NCI-H526 (cell line): ENCODE results near the gene PDE10A.

ENCODE experiments used
- DNase-seq, 2 experiments: peaks; one replicate each; lab custom pipeline; 2025; lab: John Stamatoyannopoulos, UW

Gene PDE10A

DNA sequence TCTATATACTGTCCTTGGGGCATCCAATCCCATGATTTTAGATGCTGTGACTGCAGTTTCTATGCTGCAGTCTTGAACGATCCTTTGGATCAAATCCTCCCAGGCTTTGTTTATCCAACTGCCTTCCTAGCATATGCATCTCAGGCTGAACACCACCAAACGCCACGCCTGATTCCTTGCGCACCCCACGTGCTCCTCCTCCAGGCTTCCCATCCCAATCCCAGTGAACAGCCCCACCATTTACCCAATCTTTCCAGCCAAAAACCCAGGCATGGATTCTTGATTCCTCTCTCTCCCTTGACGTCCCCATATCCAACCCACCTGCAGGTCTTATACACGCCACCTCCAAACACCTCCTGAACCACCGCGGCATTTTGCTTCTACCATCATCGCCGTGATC, 7.8 kb downstream of the PDE10A start:
- DNase-seq = no peak

DNA sequence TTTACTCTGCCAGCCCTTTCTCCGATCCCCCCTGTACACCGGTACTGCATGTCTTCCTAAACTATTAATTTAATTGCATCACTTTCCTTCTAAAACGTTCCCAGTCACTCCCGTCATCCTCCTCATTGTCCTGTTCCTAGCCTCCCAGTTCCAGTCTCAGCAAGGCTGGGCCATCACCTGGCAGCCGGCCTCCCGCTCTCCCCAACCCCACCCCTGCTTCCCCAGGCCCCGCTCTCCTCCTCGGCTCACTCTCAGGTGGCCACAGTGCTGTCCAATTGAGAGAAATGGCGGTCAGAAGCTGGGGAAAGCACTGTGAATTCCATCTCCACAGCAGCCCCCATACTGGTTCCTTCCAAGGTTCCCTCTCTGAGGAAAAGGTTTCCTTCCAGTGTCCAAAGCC, 8.9 kb downstream of the PDE10A start:
- no peak for DNase-seq

DNA sequence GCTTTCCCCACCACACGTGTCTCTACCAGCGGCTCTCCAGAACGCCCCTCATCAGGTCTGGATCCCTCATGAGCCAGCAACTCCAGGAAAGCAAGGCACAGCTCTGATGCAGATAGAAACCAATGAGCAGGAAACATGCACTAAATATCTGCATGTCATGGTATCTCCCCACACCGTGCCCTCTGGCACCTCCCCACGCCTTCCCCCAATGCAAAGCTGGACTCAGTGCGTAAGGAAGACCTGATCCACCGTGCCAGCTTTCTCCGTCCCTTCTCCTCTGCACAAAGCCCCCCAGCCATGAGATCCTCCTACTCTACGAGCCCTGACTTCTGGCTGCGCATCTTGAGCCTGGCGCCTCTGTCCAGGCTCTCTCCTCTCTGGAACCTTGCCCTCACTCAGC, 9.4 kb downstream of the PDE10A start:
- DNase-seq = no peak

DNA sequence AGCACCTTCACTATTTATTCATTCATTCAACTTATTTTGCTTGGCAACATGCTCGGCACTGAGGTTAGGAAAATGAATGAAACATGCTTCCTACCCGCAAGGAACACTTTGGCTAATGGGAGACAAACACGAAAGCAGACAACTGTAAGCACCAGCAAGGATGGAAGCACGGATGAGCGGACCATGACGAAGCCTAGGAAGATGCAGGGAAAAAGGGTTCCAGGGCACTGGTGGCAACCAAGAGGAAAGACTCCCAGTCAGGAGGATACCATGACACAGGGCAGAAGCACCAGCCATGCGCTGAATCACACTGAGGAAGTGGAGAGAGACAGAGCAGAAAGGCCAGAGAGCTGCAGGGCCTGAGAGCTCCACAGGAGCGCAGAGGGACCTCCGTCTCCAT, 9.8 kb downstream of the PDE10A start:
- DNase-seq = no peak

DNA sequence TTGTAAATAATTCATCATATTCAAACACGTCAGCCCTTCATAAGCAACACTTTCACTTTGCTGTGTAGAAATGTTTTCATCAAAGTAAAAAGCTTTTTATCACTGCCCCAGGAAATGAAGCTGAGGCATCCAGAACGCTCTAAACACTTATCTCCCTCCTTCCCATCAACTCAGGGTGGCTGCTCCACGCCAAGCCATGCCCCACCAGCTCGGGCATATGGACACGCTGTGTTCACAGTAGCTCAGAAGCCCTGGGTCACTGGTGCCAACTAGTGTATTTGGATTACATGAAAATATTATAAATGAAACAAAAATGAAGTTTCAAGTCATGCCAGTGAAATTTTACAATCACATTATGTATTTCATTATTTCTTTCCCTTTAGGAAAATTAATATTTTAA, 10.3 kb downstream of the PDE10A start:
- no peak for DNase-seq

DNA sequence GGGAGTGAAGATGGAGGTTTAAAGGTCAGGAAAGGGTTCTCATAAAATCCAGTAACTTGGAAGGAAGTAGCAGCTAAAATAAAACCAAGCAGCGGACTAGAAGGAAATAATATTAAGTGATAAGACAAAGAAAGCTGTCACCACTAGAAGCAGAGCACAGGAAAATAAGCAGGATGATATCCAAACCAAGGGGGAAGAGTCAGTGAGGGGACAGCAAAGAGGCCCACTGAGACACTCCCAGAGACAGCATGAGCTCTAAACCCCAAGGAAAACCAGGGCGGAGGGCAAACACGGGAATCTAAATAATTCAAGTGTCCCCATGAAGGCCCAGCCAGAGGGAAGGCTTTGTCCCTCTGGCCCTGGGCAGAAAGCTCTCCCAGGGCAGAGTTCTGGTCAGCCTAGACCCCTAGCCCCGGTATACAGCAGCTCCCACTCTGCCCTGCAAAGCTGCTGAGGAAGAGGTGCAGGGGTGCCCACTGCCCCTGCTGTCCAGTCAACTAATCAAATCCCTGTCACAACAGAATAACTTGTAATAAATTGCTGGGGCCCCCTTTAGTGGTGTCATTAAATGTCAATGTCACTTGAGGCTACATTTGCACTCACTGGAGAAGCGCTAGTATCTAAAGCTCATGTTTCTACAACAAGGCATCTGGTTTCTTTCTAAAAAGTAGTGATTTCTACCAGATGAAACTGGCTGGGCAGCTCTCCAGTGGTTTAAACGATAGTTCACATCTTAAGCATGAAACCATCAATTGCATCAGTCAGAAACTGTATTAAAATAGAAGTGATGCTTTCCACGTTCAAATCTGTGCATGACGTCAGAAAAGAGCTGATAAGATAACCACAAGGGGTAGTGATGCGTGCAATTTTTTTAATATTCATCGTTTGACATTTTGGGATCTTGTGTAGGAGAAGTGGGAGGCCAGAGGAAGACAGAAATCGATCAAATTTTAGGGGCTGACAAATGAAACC, 13.6 kb downstream of the PDE10A start:
- DNase-seq = no peak

DNA sequence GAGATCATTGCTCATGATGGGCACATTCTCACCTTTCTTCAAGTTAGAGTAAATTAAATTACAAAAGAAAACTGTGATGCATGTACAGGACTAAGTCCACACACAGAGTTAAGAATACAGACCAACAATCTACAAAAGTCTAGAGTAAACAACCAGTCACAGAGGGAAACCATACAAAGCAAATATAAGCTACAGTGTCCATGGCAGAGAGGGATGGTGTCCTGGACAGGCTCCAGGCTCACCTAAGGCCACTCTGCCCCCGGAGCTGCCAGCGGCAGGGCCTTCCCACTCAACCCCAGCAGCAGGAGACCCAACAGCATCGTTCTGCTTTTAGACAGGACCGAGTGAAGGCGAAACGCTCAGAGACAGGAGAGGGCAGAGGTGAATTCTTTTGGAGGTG, 16.0 kb downstream of the PDE10A start:
- no peak for DNase-seq

DNA sequence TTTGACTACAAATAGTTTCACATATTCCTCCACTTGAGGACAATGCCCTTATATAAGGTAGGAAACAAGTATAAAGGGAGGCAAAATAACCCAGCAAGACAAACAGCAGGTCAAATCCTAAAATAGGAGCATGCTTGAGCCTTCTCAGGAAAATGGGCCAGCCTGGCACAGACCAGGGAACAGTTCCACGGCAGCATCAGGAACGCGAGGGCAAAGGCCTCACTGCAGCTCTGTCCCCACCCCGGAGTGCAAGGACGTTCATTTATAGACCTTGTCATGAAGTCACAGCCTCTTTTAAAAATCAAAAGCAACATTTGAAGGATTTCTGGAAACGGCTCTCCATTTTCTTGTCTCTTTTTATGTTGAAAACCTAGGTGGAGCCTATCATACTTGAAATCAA, 17.1 kb downstream of the PDE10A start:
- no peak for DNase-seq

DNA sequence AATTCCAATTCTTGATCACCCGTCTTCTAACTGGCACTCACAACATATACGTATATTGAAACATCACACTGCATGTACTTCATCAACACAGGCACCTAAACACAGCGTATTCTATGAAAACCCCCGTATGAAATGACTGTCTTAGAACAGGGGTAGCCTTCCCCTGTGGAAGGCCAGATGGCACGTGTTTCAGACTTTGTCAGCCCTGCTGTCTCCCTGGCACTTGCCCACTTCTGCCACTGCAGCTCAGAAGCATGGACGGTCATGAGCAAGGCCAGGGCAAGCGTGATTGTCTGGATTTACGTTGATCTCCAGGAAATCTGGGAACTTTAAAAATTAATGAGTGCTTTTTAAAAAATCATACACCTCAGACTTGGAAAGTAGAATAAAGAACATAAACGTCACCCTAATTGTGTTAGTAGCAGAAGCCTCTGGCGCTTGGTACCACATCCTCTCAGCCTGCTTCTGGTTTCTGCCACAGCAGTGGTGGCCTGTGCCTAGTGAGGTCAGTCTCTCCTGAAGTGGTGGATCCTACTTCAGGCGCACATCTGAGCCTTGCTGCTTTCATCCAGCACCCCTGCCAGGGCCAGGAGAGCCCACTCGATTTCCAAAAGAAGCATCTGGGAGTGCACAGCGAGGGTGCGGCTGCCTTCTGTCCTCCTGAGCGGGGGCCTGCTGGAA, 18.3 kb downstream of the PDE10A start:
- DNase-seq = no peak

DNA sequence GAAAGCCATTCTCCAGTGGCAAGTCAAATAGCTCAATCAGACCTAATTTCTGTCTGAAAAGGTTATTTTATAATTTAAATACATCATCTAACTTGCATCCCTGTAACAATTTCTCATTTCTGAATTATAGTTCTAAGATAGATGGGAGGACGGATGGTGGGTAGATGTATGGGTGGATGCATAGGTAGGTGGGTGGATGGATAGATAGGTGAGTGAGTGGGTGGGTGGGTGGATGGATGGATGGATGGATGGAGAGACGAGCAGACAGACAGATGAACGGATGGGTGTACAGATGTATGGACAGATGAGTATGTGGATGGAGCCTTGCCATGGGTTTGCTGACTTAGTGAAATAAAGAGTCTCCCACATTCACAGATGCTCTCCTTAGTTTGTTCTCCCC, 20.0 kb downstream of the PDE10A start:
- no peak for DNase-seq

DNA sequence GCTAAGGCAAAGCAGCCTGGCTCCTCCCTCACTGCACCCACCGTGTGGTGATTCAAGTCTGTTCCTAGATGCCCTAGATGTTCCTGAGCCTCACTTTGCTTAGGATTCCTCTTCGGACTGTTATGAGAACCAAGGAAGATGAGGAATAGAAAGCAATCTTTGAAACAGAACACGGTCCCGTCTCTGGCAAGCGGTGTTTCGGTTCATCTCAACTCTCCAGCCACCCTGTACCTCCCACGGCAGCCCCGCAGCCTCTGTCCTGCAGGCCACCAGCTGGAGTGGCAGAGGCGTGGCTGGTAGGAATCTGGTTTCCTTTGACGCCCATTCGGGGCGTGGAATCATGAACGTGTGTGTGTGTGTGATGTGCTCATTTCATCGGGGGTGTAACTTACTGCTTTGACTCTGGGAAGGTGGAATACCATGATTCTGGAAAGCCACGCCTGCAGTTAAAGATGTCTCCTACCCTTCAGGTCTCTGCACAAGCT, 21.3 kb downstream of the PDE10A start:
- DNase-seq = no peak

DNA sequence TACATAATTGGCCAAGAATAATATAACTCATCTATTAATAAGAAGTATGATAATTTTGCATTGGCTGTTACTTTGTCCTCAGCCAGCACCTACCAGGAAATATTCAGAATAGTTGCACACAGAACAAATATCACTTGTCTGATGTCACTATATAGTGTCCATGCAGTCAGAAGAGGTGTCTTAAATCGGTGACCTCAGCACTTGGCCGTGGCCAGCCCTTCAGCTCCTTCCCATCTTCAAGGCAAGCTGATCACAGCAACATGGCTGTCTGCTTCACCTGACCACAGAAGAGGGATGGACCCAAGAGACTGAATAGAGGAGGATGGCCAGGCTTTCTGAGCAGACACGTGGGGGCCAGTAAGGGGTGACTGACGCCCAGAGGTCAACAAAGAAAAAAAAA, 22.2 kb downstream of the PDE10A start:
- no peak for DNase-seq

DNA sequence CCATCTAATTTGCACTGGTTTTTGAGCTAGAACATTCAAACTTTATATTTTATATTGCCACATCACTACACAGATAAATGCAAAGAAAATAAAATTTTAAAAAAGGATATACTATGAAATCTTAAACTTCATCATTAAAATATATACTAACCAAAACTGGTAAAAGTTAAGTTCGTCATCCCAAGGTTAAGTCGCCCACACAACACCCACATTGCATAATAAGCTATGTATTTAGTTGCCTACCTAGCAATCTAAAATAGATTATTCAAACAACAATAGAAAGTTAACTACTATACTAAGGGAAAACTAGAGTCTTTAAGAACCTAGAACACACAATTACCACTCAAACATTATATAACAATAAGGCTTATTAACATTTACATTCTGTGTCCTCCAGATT, 24.5 kb downstream of the PDE10A start:
- DNase-seq = no peak

DNA sequence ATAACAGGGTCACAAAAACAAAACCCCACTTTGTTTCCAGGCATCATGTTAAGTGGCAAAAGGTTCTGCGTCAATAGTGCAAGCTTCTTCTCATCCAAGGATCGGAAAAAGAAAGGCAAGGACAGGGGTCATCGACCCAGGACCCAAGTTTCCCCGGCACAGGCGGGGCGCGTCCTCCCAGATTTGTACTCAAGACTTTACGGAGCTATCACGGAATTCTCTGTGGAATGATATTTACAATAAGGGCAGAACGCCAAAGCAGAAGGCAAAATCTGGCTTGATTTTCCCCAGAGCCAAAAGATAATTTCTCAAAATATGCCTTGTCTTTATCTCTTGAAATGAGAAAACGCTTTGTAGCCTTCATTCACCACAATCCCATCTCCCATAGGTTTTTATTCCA, 25.5 kb downstream of the PDE10A start:
- no peak for DNase-seq

DNA sequence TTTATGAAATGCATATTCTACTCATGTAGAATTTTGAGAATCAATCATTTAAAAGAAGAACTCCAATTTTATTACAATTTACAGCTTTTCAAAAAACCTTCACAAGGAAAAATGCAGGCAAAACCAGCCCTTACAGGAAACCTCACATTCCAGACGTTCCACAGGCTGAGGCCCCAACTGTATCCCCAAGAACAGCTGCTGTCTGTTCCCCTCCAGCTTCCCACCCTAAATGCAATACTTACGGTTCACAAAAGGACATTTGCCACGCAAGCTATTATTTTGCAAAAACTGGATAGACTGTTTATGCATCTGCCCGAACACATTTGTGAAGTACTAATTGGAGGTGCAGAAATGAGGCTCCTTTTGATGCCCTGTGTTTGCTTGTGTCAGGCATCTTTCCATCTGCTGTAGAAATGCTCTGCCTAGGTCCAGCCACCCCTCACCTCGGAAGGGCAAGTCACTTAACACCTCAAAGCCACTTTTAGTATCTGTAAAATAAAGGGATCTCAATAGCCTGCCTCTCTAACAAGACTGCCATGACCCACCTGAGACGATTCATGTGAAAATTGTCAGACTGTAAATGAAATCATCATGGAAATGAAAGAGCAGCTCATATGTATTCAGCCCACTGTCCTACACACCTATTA, 26.5 kb downstream of the PDE10A start:
- no peak for DNase-seq

DNA sequence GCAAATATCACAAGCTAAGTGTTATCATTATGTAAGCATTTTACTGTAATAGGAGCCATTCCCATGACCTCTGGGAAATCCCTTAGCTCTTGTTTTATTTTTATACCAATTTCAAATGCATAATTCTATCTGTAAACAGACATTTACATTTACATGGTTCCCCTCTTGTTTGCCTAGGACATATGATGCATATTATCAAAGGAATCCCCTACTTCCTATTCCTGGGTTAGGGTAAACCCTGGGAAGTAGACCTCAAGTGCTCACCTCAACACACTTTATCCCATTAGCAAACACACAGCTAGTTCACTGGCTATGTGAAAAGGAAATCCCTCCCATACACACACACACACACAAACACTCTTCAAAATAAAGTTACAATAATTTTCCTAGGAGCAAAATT, 27.1 kb downstream of the PDE10A start:
- DNase-seq = no peak

DNA sequence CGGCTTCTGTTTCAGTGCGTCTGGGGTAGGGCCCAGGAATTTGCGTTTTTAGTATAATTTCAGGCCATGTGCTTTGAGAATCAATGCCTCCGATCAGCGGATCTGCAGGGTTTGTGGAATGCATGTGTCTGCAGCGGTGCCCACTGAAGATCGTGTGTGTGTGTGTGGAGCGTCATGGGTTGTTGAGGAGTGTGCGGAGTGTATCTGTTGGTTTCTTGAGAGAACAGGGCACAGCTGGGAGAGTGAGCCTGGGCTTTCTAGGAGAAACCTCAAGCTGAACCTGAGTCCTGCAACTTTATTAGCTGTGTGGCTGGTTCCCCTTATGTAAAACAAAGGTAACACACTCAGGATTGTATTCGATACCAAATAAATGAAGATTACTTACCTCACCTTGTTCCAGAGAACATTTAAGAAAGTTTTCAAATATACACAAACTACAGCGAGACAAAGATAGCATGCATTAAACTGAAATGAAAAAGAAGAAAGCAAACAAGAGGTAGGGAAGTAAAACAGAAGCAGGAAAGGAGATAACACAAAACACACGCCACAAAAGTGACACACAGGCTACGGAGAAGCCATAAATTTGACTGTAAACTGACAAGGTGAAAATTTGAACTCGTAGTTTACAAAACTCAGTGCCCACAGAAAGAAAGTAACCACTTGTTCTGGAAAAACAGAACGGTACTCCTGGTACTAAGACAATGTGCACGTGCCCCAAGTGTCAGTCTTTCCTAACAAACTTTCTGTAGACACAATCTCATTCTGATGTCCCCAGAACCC, 28.8 kb downstream of the PDE10A start:
- DNase-seq = no peak

DNA sequence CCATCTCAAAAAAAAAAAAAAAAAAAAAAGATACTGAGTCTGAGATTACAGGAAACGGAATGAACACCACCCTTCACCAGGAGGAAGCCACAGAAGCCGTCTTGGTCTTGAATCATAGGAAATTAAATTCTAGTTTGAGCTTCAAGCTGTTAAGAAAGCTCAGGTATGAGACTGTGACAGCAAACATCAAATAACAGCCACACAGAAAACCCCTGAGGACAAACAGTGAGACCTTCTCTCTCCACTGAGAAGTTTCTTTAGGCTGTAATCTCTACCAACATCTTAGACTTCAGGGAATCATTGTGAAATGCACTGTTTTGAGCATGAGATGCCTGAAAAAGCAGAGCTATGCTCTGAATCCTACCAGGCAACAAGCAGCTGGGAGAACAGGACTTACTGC, 30.8 kb downstream of the PDE10A start:
- no peak for DNase-seq

DNA sequence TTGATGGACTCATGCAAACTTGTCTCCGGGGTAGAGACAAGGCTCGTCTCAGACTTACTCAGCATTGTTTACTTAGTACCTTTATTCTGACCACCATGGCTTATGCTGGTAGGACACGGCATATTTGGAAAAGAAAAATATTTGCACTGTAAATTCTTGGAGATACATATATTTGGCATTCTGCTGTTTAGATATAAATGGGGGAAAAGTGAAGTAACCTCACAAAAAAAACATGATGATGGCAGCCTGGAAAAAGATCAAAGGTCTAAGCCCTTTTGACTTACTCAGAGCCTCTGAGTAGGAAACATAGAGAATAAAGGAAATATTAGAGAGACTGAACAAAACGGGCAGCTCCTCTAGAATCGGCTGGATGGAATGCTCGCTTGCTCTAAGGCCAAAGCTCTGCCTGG, 32.5 kb downstream of the PDE10A start:
- no peak for DNase-seq

DNA sequence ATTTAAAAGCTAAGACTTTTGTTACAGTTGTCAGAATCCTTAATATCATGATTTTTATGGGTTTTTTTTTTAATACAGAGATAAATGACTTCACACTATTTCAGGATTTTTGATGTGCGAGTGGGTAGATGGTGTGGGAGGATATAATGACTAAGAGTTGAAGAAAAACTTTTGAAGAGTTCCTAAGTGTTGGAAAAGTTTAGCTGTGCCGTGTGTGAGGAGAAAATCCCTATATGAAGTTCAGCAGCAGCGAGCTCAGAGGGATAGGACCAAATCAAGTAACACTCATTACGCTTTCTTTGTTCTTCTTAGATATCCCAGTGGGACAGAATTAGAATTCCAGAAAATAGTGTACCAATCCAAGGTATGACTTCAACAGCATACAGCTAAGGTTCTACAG, 34.1 kb downstream of the PDE10A start:
- no peak for DNase-seq

DNA sequence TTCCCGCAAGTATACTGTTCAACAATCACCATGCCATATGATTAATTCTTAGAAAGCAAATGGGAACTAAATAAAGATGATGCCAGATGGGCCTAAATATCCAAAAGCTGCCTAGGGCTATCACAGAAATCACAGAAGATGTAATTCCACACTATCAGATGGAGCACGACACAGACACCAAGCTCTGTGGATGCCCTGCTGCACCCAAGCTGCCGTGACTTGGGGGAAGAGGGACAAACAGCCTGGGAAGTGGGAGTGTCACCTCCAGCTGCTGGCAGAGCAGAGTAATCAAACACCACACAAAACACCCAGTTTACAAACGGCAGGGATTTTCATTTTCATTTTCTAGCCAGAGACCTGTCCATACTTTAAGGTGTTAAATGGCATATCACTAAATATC, 35.7 kb downstream of the PDE10A start:
- no peak for DNase-seq

DNA sequence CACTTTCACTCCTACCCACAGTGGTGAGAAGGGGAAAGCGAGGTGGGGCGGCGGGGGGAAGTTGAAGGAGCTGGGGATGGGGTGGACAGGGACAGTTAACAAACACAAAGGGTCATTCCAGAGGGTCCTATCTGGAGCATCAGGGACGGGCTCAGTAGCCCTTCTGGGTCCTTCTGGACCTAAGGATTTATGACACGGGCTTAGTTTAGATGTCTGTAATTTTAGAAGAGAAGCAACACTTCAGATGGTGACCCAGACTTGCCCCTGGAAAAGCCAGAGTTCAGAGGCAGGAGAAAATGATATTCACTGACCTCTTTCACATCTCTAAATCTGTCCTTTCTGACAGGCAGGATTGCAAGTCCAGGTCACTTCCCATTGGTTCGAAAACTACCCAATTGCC, 36.3 kb downstream of the PDE10A start:
- DNase-seq = no peak
